ENCODE measurements around the gene INSYN2B.
"Not testable (repeated sequence)": the region's sequence is repeated elsewhere in the genome, so short reads cannot be mapped to it uniquely, and the experiment has no call there.

INSYN2B gene

GRCh38 chr5:169971780-169972179 is 8.5 kb downstream of the INSYN2B start:
- DNase-seq (ENCODE audit: low read depth in 2 of 2) = no peak

GRCh38 chr5:169970911-169971765 is 9.2 kb downstream of the INSYN2B start:
- no peak for DNase-seq (ENCODE audit: low read depth in 2 of 2)

- DNase-seq (ENCODE audit: low read depth in 2 of 2) = no peak
Observed at GRCh38 chr5:169970339-169970738, 10.0 kb downstream of the INSYN2B start.

GRCh38 chr5:169964246-169964645 is 16.0 kb downstream of the INSYN2B start:
- no peak for DNase-seq (ENCODE audit: low read depth in 2 of 2)

- DNase-seq (ENCODE audit: low read depth in 2 of 2) = no peak
Observed at GRCh38 chr5:169960659-169961058, 19.6 kb downstream of the INSYN2B start.

- DNase-seq (ENCODE audit: low read depth in 2 of 2) = no peak
Observed at GRCh38 chr5:169958278-169958677, 22.0 kb downstream of the INSYN2B start.

- no peak for DNase-seq (ENCODE audit: low read depth in 2 of 2)
Observed at GRCh38 chr5:169956756-169957155, 23.5 kb downstream of the INSYN2B start.

GRCh38 chr5:169956126-169956525 is 24.2 kb downstream of the INSYN2B start:
- DNase-seq (ENCODE audit: low read depth in 2 of 2) = no peak

- DNase-seq (ENCODE audit: low read depth in 2 of 2) = no peak
Observed at GRCh38 chr5:169954786-169955185, 25.5 kb downstream of the INSYN2B start.

GRCh38 chr5:169953196-169953595 is 27.1 kb downstream of the INSYN2B start:
- DNase-seq (ENCODE audit: low read depth in 2 of 2) = not testable (repeated sequence)

- DNase-seq (ENCODE audit: low read depth in 2 of 2) = no peak
Observed at GRCh38 chr5:169950333-169950732, 30.0 kb downstream of the INSYN2B start.

GRCh38 chr5:169946743-169947295 is 33.5 kb downstream of the INSYN2B start:
- no peak for DNase-seq (ENCODE audit: low read depth in 2 of 2)

- DNase-seq (ENCODE audit: low read depth in 2 of 2) = no peak
Observed at GRCh38 chr5:169945831-169946261, 34.4 kb downstream of the INSYN2B start.

GRCh38 chr5:169944922-169945680 is 35.2 kb downstream of the INSYN2B start:
- no peak for DNase-seq (ENCODE audit: low read depth in 2 of 2)

GRCh38 chr5:169944115-169944514 is 36.2 kb downstream of the INSYN2B start:
- no peak for DNase-seq (ENCODE audit: low read depth in 2 of 2)

- DNase-seq (ENCODE audit: low read depth in 2 of 2) = no peak
Observed at GRCh38 chr5:169943026-169943425, 37.3 kb downstream of the INSYN2B start.

GRCh38 chr5:169942181-169942580 is 38.1 kb downstream of the INSYN2B start:
- no peak for DNase-seq (ENCODE audit: low read depth in 2 of 2)

GRCh38 chr5:169941542-169941941 is 38.8 kb downstream of the INSYN2B start:
- DNase-seq (ENCODE audit: low read depth in 2 of 2) = no peak

- no peak for DNase-seq (ENCODE audit: low read depth in 2 of 2)
Observed at GRCh38 chr5:169939731-169940130, 40.6 kb downstream of the INSYN2B start.

GRCh38 chr5:169938439-169938838 is 41.9 kb downstream of the INSYN2B start:
- no peak for DNase-seq (ENCODE audit: low read depth in 2 of 2)

GRCh38 chr5:169935762-169936161 is 44.5 kb downstream of the INSYN2B start:
- no peak for DNase-seq (ENCODE audit: low read depth in 2 of 2)

- no peak for DNase-seq (ENCODE audit: low read depth in 2 of 2)
Observed at GRCh38 chr5:169934990-169935389, 45.3 kb downstream of the INSYN2B start.

GRCh38 chr5:169933616-169934015 is 46.7 kb downstream of the INSYN2B start:
- DNase-seq (ENCODE audit: low read depth in 2 of 2) = no peak

Measured in stimulated activated CD8-positive, alpha-beta memory T cell treated with anti-CD3 and anti-CD28 coated beads, Interleukin-7, amount 100 ng/mL, for 1 hour (primary cell).